HepG2 (cell line): ENCODE results near the gene RAC3. TPM values are rescaled to one million over a fixed set of nuclear protein-coding genes. Genes with fewer than 3 reads are reported as not detected.

Experiments used
- CTCF ChIP-seq: sonication (generic); formaldehyde crosslinking; IDR thresholded peaks from 2 replicates; pipeline ENCODE4 v1.5.0; 2020; ENCODE audit warnings: mild to moderate bottlenecking, missing genetic modification reagents, moderate library complexity
- HMGXB3 ChIP-seq: sonication (generic); formaldehyde crosslinking; IDR thresholded peaks from 2 replicates; pipeline ENCODE4 v1.4.0; 2020; ENCODE audit warnings: missing genetic modification reagents, borderline replicate concordance
- MAFG ChIP-seq: sonication (generic); formaldehyde crosslinking; IDR thresholded peaks from 2 replicates; pipeline ENCODE4 v1.5.1; 2020; ENCODE audit warnings: mild to moderate bottlenecking, missing genetic modification reagents
- MAX ChIP-seq: IDR thresholded peaks from 2 replicates; pipeline ENCODE4 v1.6.1; 2012; ENCODE audit warnings: inconsistent platforms
- MYC ChIP-seq: sonication (generic); formaldehyde crosslinking; IDR thresholded peaks from 2 replicates; pipeline ENCODE4 v1.9.0; 2021; ENCODE audit warnings: missing genetic modification reagents, borderline replicate concordance
- NONO ChIP-seq, 2 experiments: fragments of 450-650 bp in 1 of 2; sonication (generic) in 1 of 2; formaldehyde crosslinking in 1 of 2; IDR thresholded peaks in 1 of 2; conservative IDR thresholded peaks in 1 of 2; 2 replicates each; pipeline versions ENCODE4 v1.6.1 to v1.8.0; 2017 to 2022; ENCODE audit warnings: mild to moderate bottlenecking in 1 of 2, missing genetic modification reagents in 1 of 2, moderate library complexity in 1 of 2
- SAP130 ChIP-seq: IDR thresholded peaks from 2 replicates; pipeline ENCODE4 v1.6.1; 2016; ENCODE audit warnings: low read depth
- SIN3A ChIP-seq: IDR thresholded peaks from 2 replicates; pipeline ENCODE4 v1.6.1; 2011; ENCODE audit warnings: low read depth, mild to moderate bottlenecking, control low read depth, low read length, borderline replicate concordance
- TFE3 ChIP-seq: IDR thresholded peaks from 2 replicates; pipeline ENCODE4 v1.6.1; 2016
- ZNF572 ChIP-seq: sonication (generic); formaldehyde crosslinking; IDR thresholded peaks from 2 replicates; pipeline ENCODE4 v1.5.1; 2020; ENCODE audit warnings: mild to moderate bottlenecking, missing genetic modification reagents
- ZNF784 ChIP-seq: sonication (generic); formaldehyde crosslinking; IDR thresholded peaks from 2 replicates; pipeline ENCODE4 v1.5.1; 2020; ENCODE audit warnings: missing genetic modification reagents, mild to moderate bottlenecking, borderline replicate concordance
- polyA plus RNA-seq, 8 experiments: library from polyadenylated mRNA; depleted of rRNA in 3 of 8; stranded (reverse) in 7 of 8; unstranded in 1 of 8; fragments of >200 nt; fragmentation: Illumina TruSeq in 4 of 8; extraction: Trizol in 4 of 8; gene quantifications; 2 replicates each; pipeline versions ENCODE4 v1.2.1 to v1.2.3, GENCODE V29; 2011 to 2016; ENCODE audit warnings: low read depth in 4 of 8, missing spikeins in 1 of 8, mixed read lengths in 1 of 8; ENCODE audit not compliant: insufficient read depth in 1 of 8
- total RNA-seq, 5 experiments: library from RNA; depleted of rRNA; stranded (reverse); fragments of >200 nt; fragmentation: Illumina TruSeq; extraction: Trizol; gene quantifications; 2 replicates each; pipeline ENCODE4 v1.2.3, GENCODE V29; 2016; ENCODE audit warnings: low read depth in 1 of 5
- TF ChIP-seq, protein P1 (sequence below): sonication (generic); formaldehyde crosslinking; conservative IDR thresholded peaks from 2 replicates; pipeline ENCODE4 v1.4.0; 2020; ENCODE audit warnings: missing genetic modification reagents
- TF ChIP-seq, protein P2 (sequence below): sonication (generic); formaldehyde crosslinking; IDR thresholded peaks from 2 replicates; pipeline ENCODE4 v1.8.1; 2022; ENCODE audit warnings: mild to moderate bottlenecking, missing genetic modification reagents

The RAC3 gene
- total and polyA plus RNA-seq, 2 of the 13 experiments (the other 11 are each of a cell fraction or from before 2014, with no cell fraction given), result 10.5 to 21.3 TPM

DNA sequence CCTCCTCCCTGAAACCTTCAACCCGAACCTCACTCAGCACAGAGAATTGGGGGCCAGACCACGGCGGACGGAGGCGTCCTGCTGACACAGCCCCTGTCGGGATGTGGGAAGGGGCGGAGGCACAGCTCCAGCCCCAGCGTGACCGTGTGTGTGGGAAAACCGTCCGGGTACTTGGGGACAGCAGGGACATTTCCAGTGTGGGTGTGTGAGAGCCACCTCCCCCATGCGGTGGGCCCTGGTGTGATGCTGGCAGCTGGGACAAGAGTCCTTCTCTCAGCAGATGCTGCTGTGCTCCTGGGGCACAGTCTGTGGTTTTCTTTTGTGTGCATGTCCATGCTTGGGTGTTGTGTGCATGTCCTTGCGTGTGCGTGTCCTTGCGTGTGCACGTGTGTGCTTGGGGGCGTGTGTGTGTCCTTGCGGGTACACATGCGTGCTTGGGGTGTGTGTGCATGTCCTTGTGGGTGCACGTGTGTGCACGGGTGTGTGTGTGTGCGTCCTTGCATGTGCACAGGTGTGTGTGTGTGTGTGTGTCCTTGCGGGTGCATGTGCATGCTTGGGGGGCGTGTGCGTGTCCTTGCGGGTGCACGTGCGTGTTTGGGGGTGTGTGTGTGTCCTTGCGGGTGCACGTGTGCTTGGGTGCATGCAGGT is 25.7 kb upstream of the RAC3 start (continued):
- TF ChIP-seq, protein P1, sequence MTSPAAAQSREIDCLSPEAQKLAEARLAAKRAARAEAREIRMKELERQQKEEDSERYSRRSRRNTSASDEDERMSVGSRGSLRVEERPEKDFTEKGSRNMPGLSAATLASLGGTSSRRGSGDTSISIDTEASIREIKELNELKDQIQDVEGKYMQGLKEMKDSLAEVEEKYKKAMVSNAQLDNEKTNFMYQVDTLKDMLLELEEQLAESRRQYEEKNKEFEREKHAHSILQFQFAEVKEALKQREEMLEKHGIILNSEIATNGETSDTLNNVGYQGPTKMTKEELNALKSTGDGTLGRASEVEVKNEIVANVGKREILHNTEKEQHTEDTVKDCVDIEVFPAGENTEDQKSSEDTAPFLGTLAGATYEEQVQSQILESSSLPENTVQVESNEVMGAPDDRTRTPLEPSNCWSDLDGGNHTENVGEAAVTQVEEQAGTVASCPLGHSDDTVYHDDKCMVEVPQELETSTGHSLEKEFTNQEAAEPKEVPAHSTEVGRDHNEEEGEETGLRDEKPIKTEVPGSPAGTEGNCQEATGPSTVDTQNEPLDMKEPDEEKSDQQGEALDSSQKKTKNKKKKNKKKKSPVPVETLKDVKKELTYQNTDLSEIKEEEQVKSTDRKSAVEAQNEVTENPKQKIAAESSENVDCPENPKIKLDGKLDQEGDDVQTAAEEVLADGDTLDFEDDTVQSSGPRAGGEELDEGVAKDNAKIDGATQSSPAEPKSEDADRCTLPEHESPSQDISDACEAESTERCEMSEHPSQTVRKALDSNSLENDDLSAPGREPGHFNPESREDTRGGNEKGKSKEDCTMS (CRISPR knock-in tag), result no peak
- TF ChIP-seq NONO (IDR thresholded peaks at IDR 0.05), result no peak
- TF ChIP-seq NONO (CRISPR knock-in tag; conservative IDR thresholded peaks at IDR 0.05), result peak; percentile 79
- TF ChIP-seq CTCF (CRISPR knock-in tag), result 0 out of 2 replicates have a peak, but pooled peaks have one; percentile 1
- TF ChIP-seq, protein P2, sequence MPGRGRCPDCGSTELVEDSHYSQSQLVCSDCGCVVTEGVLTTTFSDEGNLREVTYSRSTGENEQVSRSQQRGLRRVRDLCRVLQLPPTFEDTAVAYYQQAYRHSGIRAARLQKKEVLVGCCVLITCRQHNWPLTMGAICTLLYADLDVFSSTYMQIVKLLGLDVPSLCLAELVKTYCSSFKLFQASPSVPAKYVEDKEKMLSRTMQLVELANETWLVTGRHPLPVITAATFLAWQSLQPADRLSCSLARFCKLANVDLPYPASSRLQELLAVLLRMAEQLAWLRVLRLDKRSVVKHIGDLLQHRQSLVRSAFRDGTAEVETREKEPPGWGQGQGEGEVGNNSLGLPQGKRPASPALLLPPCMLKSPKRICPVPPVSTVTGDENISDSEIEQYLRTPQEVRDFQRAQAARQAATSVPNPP (CRISPR knock-in tag), result no peak
- TF ChIP-seq MYC (CRISPR knock-in tag), result no peak
- no peak for TF ChIP-seq SAP130 (CRISPR knock-in tag)
- no peak for TF ChIP-seq HMGXB3 (CRISPR knock-in tag)
- no peak for TF ChIP-seq MAFG (CRISPR knock-in tag)
- no peak for TF ChIP-seq TFE3 (CRISPR knock-in tag)
- no peak for TF ChIP-seq SIN3A
- TF ChIP-seq ZNF784, result no peak
- TF ChIP-seq ZNF572 (CRISPR knock-in tag), result no peak
- TF ChIP-seq MAX, result no peak; the same call in 1 of the 2 replicates
